ENCODE measurements around the gene LGALS9. TPM values are rescaled to one million over a fixed set of nuclear protein-coding genes. Genes with fewer than 3 reads are reported as not detected.

Gene LGALS9
- 1.1 to 2.2 TPM (median 1.3 TPM) in 5 replicates for total RNA-seq (2022; extraction: Qiagen RNA extraction; ENCODE audit: low read depth)

DNA sequence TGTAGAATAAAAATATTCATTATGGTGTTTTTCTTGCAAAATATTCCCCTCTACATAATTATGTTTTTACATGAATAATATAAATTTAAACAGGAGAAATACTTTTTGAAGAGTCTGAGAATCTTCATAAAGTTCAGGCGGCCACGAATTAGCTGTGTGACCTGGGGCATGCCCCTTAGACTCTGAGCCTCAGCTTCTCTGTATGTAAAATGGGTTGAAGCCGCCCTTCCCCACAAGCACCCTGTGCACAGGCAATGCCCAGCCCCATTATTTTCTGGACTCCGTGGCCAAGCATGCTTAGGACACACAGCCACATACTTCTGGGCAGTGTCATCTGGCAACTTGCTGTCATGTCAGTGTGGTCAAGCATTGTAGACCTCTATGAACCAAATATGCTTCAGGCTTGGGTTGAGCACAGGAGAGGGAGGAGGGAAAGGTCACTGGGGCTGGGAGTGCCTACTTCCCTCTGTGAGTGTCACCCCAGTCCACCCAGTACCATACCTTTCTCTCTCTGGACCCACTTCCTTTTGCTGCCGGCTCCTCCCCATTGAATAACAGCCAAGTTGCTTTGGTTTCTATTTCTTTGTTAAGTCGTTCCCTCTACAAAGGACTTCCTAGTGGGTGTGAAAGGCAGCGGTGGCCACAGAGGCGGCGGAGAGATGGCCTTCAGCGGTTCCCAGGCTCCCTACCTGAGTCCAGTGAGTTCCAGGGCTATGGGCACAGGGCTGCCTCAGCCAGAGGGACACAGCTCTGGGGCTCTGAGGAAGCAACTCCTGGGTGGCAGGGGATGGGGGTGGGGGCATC, at the start of gene LGALS9:
TSS of gene LGALS9 (plus strand) at position 582 of the 804 bp plus-strand sequence. CDS start at position 660, 78 bp downstream.

Other genes starting within 250 kb of the LGALS9 start
- 12.7 to 20.8 TPM (median 18.4 TPM) in 5 replicates for gene KSR1, start 174.7 kb upstream of the LGALS9 start, total RNA-seq (2022; extraction: Qiagen RNA extraction; ENCODE audit: low read depth)
- gene NOS2, start 169.3 kb downstream of the LGALS9 start, total RNA-seq (2022; extraction: Qiagen RNA extraction; ENCODE audit: low read depth), result 0.08 to 0.15 TPM (median 0.10 TPM) in 5 replicates

Data from A549 treated with CpdA at 1 μM for 4 hours (cell line).